HEK293T (cell line): ENCODE results near the gene NR1H3.

Experiments used
- ARNT ChIP-seq: fragments of 450-650 bp; IDR thresholded peaks from 2 replicates; pipeline ENCODE4 v1.6.1; 2017; ENCODE audit warnings: mild to moderate bottlenecking
- FOXK2 ChIP-seq: fragments of 450-650 bp; IDR thresholded peaks from 2 replicates; pipeline ENCODE4 v1.6.1; 2016; ENCODE audit warnings: mild to moderate bottlenecking
- FOXM1 ChIP-seq: fragments of 450-650 bp; IDR thresholded peaks from 2 replicates; pipeline ENCODE4 v1.6.1; 2017; ENCODE audit warnings: mild to moderate bottlenecking, borderline replicate concordance
- NFRKB ChIP-seq: fragments of 450-650 bp; IDR thresholded peaks from 2 replicates; pipeline ENCODE4 v1.6.1; 2016; ENCODE audit warnings: mild to moderate bottlenecking, moderate library complexity
- SP1 ChIP-seq: fragments of 450-650 bp; IDR thresholded peaks from 2 replicates; pipeline ENCODE4 v1.6.1; 2017
- TARDBP ChIP-seq: fragments of 450-650 bp; IDR thresholded peaks from 2 replicates; pipeline ENCODE4 v1.6.1; 2016
- ZNF384 ChIP-seq: fragments of 450-650 bp; IDR thresholded peaks from 2 replicates; pipeline ENCODE4 v1.6.1; 2016

GRCh38 chr11:47248304-47248663 is 9.5 kb upstream of the NR1H3 start:
- no peak for TF ChIP-seq ARNT
- no peak for TF ChIP-seq SP1
- TF ChIP-seq FOXK2: no peak
- no peak for TF ChIP-seq FOXM1
- no peak for TF ChIP-seq NFRKB
- TF ChIP-seq ZNF384: no peak
- TF ChIP-seq TARDBP: no peak
